Activated T-cell treated with anti-CD3 and anti-CD28 coated beads, Interleukin-2, amount 50 U/mL, for 4 hours (primary cell): ENCODE measurements around the gene ALDH4A1. TPM values are rescaled to one million over a fixed set of nuclear protein-coding genes. Genes with fewer than 3 reads are reported as not detected.

Experiments
- total RNA-seq, 3 donors: library from RNA; stranded (reverse); gene quantifications; one replicate each; pipeline ENCODE4 v1.2.1, GENCODE V29; 2021

ALDH4A1 gene
- total RNA-seq, 3 donors from 2014 or later: 4.2 to 4.6 (median 4.4) TPM

Other genes starting within 250 kb of the ALDH4A1 start
- not detected for gene TAS1R2, start 42.9 kb downstream of the ALDH4A1 start, total RNA-seq
- gene IFFO2, start 54.1 kb upstream of the ALDH4A1 start, total RNA-seq: 10 to 100 TPM; 36.0 to 47.6 (median 36.1) TPM